Uterus (tissue), 4 donors: ENCODE results near the gene KRT3. TPM values are rescaled to one million over a fixed set of nuclear protein-coding genes. Genes with fewer than 3 reads are reported as not detected.

Source experiments
- DNase-seq, 2 donors: peaks; one replicate each; pipeline ENCODE4 v3.0.0-alpha.2; 2019 to 2020
- H3K27ac ChIP-seq, 2 donors: fragments of 200-600 bp; sonication (generic); 1 replicate in 1 of 2; 2 replicates in 1 of 2; pipeline ENCODE4 v1.5.1; 2016 to 2018
- H3K27me3 ChIP-seq, 2 donors: fragments of 200-600 bp; sonication (generic); one replicate each; pipeline ENCODE4 v1.5.1; 2018 to 2019; ENCODE audit warnings: control low read depth in 1 of 2
- H3K36me3 ChIP-seq, 2 donors: fragments of 200-600 bp; sonication (generic); one replicate each; pipeline ENCODE4 v1.5.1; 2019; ENCODE audit warnings: control low read depth in 1 of 2
- H3K4me1 ChIP-seq, 2 donors: fragments of 200-600 bp; sonication (generic); one replicate each; pipeline ENCODE4 v1.5.1; 2018 to 2019; ENCODE audit warnings: control low read depth in 1 of 2
- H3K4me3 ChIP-seq, 2 donors: fragments of 200-600 bp; sonication (generic); 1 replicate in 1 of 2; 2 replicates in 1 of 2; pipeline ENCODE4 v1.5.1; 2018 to 2019; ENCODE audit warnings: mild to moderate bottlenecking in 1 of 2
- H3K9me3 ChIP-seq, 2 donors: fragments of 200-600 bp; sonication (generic); one replicate each; pipeline ENCODE4 v1.5.1; 2019; ENCODE audit warnings: control low read depth in 1 of 2
- CTCF ChIP-seq, 4 experiments: fragments of 200-600 bp in 2 of 4; fragments of 450-650 bp in 2 of 4; sonication (generic) in 2 of 4; IDR thresholded peaks; one replicate each; pipeline ENCODE4 v1.5.1; 2016 to 2019; ENCODE audit warnings: antibody characterized with exemption in 4 of 4, mild to moderate bottlenecking in 2 of 4, moderate library complexity in 1 of 4
- POLR2A ChIP-seq, 2 donors: fragments of 450-650 bp; IDR thresholded peaks; one replicate each; pipeline ENCODE4 v1.6.1; 2016; ENCODE audit warnings: antibody characterized with exemption in 2 of 2, mild to moderate bottlenecking in 1 of 2, moderate library complexity in 1 of 2
- intact Hi-C: fragments of 100-400 bp; cut with DNase I; formaldehyde crosslinking; loops from one replicate; pipeline ENCODE4 v1.15.1; 2023; ENCODE audit warnings: low total_unique reads
- total RNA-seq, 4 donors: library from RNA; depleted of rRNA in 3 of 4; stranded (reverse); fragments of >200 nt in 3 of 4; gene quantifications; one replicate each; pipeline versions ENCODE4 v1.1.0 to v1.2.4, GENCODE V29; 2014 to 2023
- donor health status: DM: yes; HTN: yes; CAD: no.

The KRT3 gene
- total RNA-seq, 4 donors from 2014 or later = not detected

DNA sequence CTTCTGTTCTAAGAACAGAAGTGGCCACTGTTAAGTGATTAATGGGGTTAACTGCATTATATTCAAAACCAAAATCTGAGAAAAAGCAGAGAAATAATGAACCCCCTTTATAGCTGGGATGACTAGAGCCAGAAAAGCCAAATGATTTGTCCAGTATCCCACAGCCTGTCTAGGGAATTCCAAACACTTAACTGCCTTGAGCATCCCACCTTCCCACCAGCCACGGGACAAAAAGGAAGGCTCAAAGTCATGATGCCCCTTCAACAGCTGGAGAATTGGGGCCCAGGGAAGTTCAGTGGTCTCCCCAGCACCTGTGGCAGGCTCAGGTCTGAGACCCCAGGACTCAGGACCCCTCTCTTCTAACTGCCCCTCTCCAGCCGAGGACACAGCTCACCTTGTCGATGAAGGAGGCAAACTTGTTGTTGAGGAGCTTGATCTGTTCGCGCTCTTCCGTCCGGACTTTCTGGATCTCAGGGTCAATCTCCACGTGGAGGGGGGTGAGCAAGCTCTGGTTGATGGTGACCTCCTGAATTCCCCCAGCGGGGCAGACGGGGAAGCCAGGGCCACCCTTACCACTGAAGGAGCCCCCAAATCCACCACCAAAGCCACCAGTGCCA lies 17.4 kb upstream of the KRT3 start:
- no peak for DNase-seq
- Histone ChIP-seq H3K36me3 (no peaks in the 10 kb centered on the region), H3K4me1 (no peaks in the 10 kb centered on the region), H3K27me3 (no peaks in the 10 kb centered on the region), H3K4me3 (no peak overlapping the region), H3K27ac (no peak overlapping the region), H3K9me3 (no peaks in the 10 kb centered on the region)
- intact Hi-C loops = no loop called here
- TF ChIP-seq CTCF (IDR thresholded peaks at IDR 0.05) (no peak), POLR2A (IDR thresholded peaks at IDR 0.05) (no peak)

DNA sequence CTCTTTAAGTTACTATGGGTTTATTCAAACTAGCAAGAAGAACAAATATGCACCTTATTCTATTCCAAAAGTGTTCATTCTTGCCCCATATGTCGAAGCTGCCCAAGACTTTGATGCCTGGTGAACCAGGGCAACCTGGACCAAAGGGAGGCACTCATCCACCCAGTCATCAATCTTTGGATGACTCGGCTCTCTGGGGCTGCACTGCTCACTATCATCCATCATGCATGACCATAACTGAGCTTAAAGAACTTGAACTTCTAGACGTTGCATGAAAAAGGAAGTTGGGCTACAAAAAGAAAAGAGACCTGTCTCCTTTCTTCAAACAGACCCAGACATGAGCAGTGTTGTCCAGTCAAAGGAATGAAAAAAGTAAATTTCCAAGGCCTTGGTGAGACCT lies 16.8 kb upstream of the KRT3 start:
- Histone ChIP-seq H3K4me1 (no peaks in the 10 kb centered on the region), H3K27me3 (no peaks in the 10 kb centered on the region), H3K36me3 (no peaks in the 10 kb centered on the region), H3K4me3 (no peak overlapping the region), H3K27ac (no peak overlapping the region), H3K9me3 (no peaks in the 10 kb centered on the region)
- DNase-seq = no peak
- TF ChIP-seq CTCF (IDR thresholded peaks at IDR 0.05) (no peak), POLR2A (IDR thresholded peaks at IDR 0.05) (no peak)
- intact Hi-C loops = no loop called here

GRCh38 chr12:52812073-52812400 lies 16.1 kb upstream of the KRT3 start:
- DNase-seq = no peak
- no peaks in the 10 kb centered on the region for H3K27me3 ChIP-seq
- no peak overlapping the region for H3K4me3 ChIP-seq

GRCh38 chr12:52811191-52812072 lies 15.5 kb upstream of the KRT3 start:
- intact Hi-C loops = no loop called here
- no peaks in the 10 kb centered on the region for H3K27me3 ChIP-seq
- H3K9me3 ChIP-seq = no peaks in the 10 kb centered on the region
- no peak overlapping the region for H3K4me3 ChIP-seq
- H3K27ac ChIP-seq = no peak overlapping the region
- no peak for DNase-seq
- no peaks in the 10 kb centered on the region for H3K4me1 ChIP-seq
- no peaks in the 10 kb centered on the region for H3K36me3 ChIP-seq
- TF ChIP-seq CTCF (IDR thresholded peaks at IDR 0.05) (no peak), POLR2A (IDR thresholded peaks at IDR 0.05) (no peak)

More at GRCh38 chr12:52812073-52812400, 16.1 kb upstream of the KRT3 start:
- no peak for TF ChIP-seq POLR2A (IDR thresholded peaks at IDR 0.05)
- no peak for TF ChIP-seq CTCF (IDR thresholded peaks at IDR 0.05)
- Histone ChIP-seq H3K36me3 (no peaks in the 10 kb centered on the region), H3K9me3 (no peaks in the 10 kb centered on the region), H3K27ac (no peak overlapping the region), H3K4me1 (no peaks in the 10 kb centered on the region)
- intact Hi-C loops = no loop called here

DNA sequence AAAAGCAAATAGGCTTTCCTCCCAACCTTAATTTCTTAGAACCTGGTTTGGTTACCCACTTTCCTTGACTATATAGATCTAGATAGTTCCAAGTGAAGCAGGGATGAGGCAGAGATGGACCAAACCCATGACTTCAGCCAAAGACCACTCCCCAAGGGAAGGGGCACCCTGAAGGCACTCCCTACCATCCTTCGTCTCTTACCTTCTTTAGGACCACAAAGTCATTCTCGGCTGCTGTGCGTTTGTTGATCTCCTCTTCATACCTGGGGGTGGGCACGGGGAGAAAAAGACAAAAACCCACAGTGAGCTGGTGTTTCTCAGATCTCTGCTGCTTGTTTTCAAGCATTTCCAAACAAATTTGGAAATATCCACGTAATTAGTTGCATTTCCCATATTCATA lies 14.6 kb upstream of the KRT3 start:
- DNase-seq = no peak
- Histone ChIP-seq H3K4me1 (no peaks in the 10 kb centered on the region), H3K36me3 (no peaks in the 10 kb centered on the region), H3K9me3 (no peaks in the 10 kb centered on the region), H3K27me3 (no peaks in the 10 kb centered on the region), H3K27ac (no peak overlapping the region), H3K4me3 (no peak overlapping the region)
- intact Hi-C loops = no loop called here
- TF ChIP-seq CTCF (IDR thresholded peaks at IDR 0.05) (no peak), POLR2A (IDR thresholded peaks at IDR 0.05) (no peak)
